ENCODE data around the gene OR2A7.

GRCh38 chr7:144255471-144255897, 9.1 kb downstream of the OR2A7 start:
- TF ChIP-seq POLR2A (IDR thresholded peaks at IDR 0.05; ENCODE audit: low read depth), result no peak
- TF ChIP-seq, protein P1, sequence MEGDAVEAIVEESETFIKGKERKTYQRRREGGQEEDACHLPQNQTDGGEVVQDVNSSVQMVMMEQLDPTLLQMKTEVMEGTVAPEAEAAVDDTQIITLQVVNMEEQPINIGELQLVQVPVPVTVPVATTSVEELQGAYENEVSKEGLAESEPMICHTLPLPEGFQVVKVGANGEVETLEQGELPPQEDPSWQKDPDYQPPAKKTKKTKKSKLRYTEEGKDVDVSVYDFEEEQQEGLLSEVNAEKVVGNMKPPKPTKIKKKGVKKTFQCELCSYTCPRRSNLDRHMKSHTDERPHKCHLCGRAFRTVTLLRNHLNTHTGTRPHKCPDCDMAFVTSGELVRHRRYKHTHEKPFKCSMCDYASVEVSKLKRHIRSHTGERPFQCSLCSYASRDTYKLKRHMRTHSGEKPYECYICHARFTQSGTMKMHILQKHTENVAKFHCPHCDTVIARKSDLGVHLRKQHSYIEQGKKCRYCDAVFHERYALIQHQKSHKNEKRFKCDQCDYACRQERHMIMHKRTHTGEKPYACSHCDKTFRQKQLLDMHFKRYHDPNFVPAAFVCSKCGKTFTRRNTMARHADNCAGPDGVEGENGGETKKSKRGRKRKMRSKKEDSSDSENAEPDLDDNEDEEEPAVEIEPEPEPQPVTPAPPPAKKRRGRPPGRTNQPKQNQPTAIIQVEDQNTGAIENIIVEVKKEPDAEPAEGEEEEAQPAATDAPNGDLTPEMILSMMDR (IDR thresholded peaks at IDR 0.05), result no peak

Measured in esophagus muscularis mucosa (tissue), 3 donors.